IMR-90 (cell line): Measurements from ENCODE around the gene SMAD7. TPM values are rescaled to one million over a fixed set of nuclear protein-coding genes. Genes with fewer than 3 reads are reported as not detected.

Experiments
- ATAC-seq: fragments of 200-7000 bp; cut with Tn5 transposase; 2 replicates; pipeline ENCODE4 v1.9.1; 2020; ENCODE audit warnings: low read depth, mild to moderate bottlenecking, moderate library complexity
- BruUV-seq: library from RNA; stranded (reverse); fragments of 400-500 nt; replicated peaks from 2 replicates; lab custom pipeline; 2021; lab: Mats Ljungman, UMichigan
- CTCF ChIA-PET: fragments of 300-600 bp; formaldehyde crosslinking; extraction: SDS; loops from one replicate; lab custom pipeline; 2021; ENCODE audit warnings: antibody characterized with exemption; lab: Yijun Ruan, JAX
- POLR2A ChIA-PET: fragments of 300-600 bp; sonication (Branson Sonifier 250); formaldehyde crosslinking; loops from one replicate; lab custom pipeline; 2022; ENCODE audit warnings: antibody characterized with exemption; ENCODE audit not compliant: unreplicated experiment; lab: Charles Lee
- DNase-seq: peaks from one replicate; pipeline ENCODE4 v3.0.0; 2013
- H2AFZ ChIP-seq: replicated peaks from 2 replicates; pipeline ENCODE3; 2013; ENCODE audit warnings: low read length, mild to moderate bottlenecking; ENCODE audit not compliant: poor library complexity
- H2AK5ac ChIP-seq: 2 replicates; pipeline ENCODE4 v1.6.1; 2013; ENCODE audit warnings: low read depth, low read length, inconsistent platforms
- H2AK9ac ChIP-seq: replicated peaks from 2 replicates; pipeline ENCODE3; 2013; ENCODE audit warnings: mild to moderate bottlenecking, low read depth, low read length, moderate library complexity; ENCODE audit not compliant: poor library complexity
- H2BK120ac ChIP-seq: 2 replicates; pipeline ENCODE4 v1.6.1; 2013; ENCODE audit warnings: low read depth, low read length, inconsistent platforms
- H2BK15ac ChIP-seq: 3 replicates; pipeline ENCODE4 v1.6.1; 2013; ENCODE audit warnings: low read depth, low read length, inconsistent platforms
- H2BK20ac ChIP-seq: 2 replicates; pipeline ENCODE4 v1.6.1; 2013; ENCODE audit warnings: low read depth, mild to moderate bottlenecking, inconsistent platforms, low read length, moderate library complexity
- H2BK5ac ChIP-seq: 2 replicates; pipeline ENCODE4 v1.6.1; 2013; ENCODE audit warnings: mild to moderate bottlenecking, low read depth, low read length, inconsistent platforms; ENCODE audit not compliant: poor library complexity, severe bottlenecking
- H3K14ac ChIP-seq: replicated peaks from 2 replicates; pipeline ENCODE4 v1.6.1; 2013; ENCODE audit warnings: low read depth, low read length, inconsistent platforms
- H3K18ac ChIP-seq: 2 replicates; pipeline ENCODE4 v1.6.1; 2013; ENCODE audit warnings: low read depth, low read length, control low read depth
- H3K23ac ChIP-seq: 2 replicates; pipeline ENCODE4 v1.6.1; 2013; ENCODE audit warnings: low read depth, low read length, inconsistent platforms
- H3K27ac ChIP-seq: 2 replicates; pipeline ENCODE4 v1.5.1; 2013; ENCODE audit warnings: mild to moderate bottlenecking, control low read depth, low read length; ENCODE audit not compliant: insufficient read depth
- H3K27me3 ChIP-seq: 2 replicates; pipeline ENCODE4 v1.6.1; 2013; ENCODE audit warnings: low read length; ENCODE audit not compliant: control insufficient read depth, insufficient read depth
- H3K36me3 ChIP-seq: 2 replicates; pipeline ENCODE4 v1.6.1; 2013; ENCODE audit warnings: low read length, mixed read lengths; ENCODE audit not compliant: control insufficient read depth, insufficient read depth
- H3K4ac ChIP-seq: 2 replicates; pipeline ENCODE4 v1.6.1; 2013; ENCODE audit warnings: low read depth, low read length, inconsistent platforms
- H3K4me1 ChIP-seq: 2 replicates; pipeline ENCODE4 v1.6.1; 2013; ENCODE audit warnings: low read length, mixed read lengths; ENCODE audit not compliant: control insufficient read depth, insufficient read depth
- H3K4me2 ChIP-seq: 2 replicates; pipeline ENCODE4 v1.6.1; 2013; ENCODE audit warnings: low read depth, mild to moderate bottlenecking, control low read depth, low read length, moderate library complexity
- H3K4me3 ChIP-seq: 2 replicates; pipeline ENCODE4 v1.5.1; 2013; ENCODE audit warnings: low read depth, mild to moderate bottlenecking, control low read depth, low read length, moderate library complexity; ENCODE audit not compliant: insufficient read depth
- H3K56ac ChIP-seq: 2 replicates; pipeline ENCODE4 v1.6.1; 2013; ENCODE audit warnings: low read length, inconsistent platforms; ENCODE audit not compliant: insufficient read depth; ENCODE audit errors: extremely low read depth
- H3K79me1 ChIP-seq, 2 experiments: 2 replicates each; pipeline ENCODE4 v1.6.1; 2013; ENCODE audit warnings: low read length in 2 of 2, inconsistent platforms in 1 of 2, low read depth in 1 of 2
- H3K9ac ChIP-seq: 2 replicates; pipeline ENCODE4 v1.6.1; 2013; ENCODE audit warnings: low read depth, low read length, control low read depth
- H3K9me1 ChIP-seq: 2 replicates; pipeline ENCODE4 v1.6.1; 2013; ENCODE audit warnings: low read length, inconsistent platforms; ENCODE audit not compliant: insufficient read depth
- H3K9me3 ChIP-seq: 2 replicates; pipeline ENCODE4 v1.6.1; 2013; ENCODE audit warnings: low read length; ENCODE audit not compliant: control insufficient read depth, insufficient read depth
- H4K20me1 ChIP-seq: 2 replicates; pipeline ENCODE4 v1.6.1; 2013; ENCODE audit warnings: low read length, inconsistent platforms; ENCODE audit not compliant: insufficient read depth
- H4K5ac ChIP-seq: 2 replicates; pipeline ENCODE4 v1.6.1; 2013; ENCODE audit warnings: mild to moderate bottlenecking, low read depth, low read length, control low read depth
- H4K8ac ChIP-seq, 2 experiments: 2 replicates each; pipeline ENCODE4 v1.6.1; 2013; ENCODE audit warnings: low read depth in 2 of 2, low read length in 2 of 2, control low read depth in 1 of 2, inconsistent platforms in 1 of 2
- H4K91ac ChIP-seq: 2 replicates; pipeline ENCODE4 v1.6.1; 2013; ENCODE audit warnings: low read depth, low read length, inconsistent platforms; ENCODE audit not compliant: insufficient read depth
- BHLHE40 ChIP-seq: fragments of 150-350 bp; IDR thresholded peaks from 2 replicates; pipeline ENCODE4 v1.6.1; 2016; ENCODE audit warnings: mild to moderate bottlenecking, low read depth, low read length
- CEBPB ChIP-seq: IDR thresholded peaks from 2 replicates; pipeline ENCODE4 v1.6.1; 2012; ENCODE audit warnings: low read depth, low read length, improper control_type of control experiment
- CHD1 ChIP-seq: IDR thresholded peaks from 2 replicates; pipeline ENCODE4 v1.6.1; 2012; ENCODE audit warnings: low read depth, low read length, improper control_type of control experiment
- CTCF ChIP-seq: conservative IDR thresholded peaks from 2 replicates; pipeline ENCODE4 v1.5.1; 2012; ENCODE audit warnings: mild to moderate bottlenecking, low read depth, low read length, improper control_type of control experiment
- ELK1 ChIP-seq: fragments of 150-350 bp; IDR thresholded peaks from 2 replicates; pipeline ENCODE4 v1.6.1; 2016; ENCODE audit warnings: low read depth, mild to moderate bottlenecking, low read length, moderate library complexity, borderline replicate concordance
- FOS ChIP-seq: fragments of 150-350 bp; IDR thresholded peaks from 2 replicates; pipeline ENCODE4 v1.6.1; 2016; ENCODE audit warnings: low read depth, low read length
- MAFK ChIP-seq: IDR thresholded peaks from 2 replicates; pipeline ENCODE4 v1.6.1; 2012; ENCODE audit warnings: low read depth, low read length, improper control_type of control experiment
- MAZ ChIP-seq: IDR thresholded peaks from 2 replicates; pipeline ENCODE4 v1.6.1; 2012; ENCODE audit warnings: low read depth, mild to moderate bottlenecking, low read length, improper control_type of control experiment, moderate library complexity, borderline replicate concordance
- RAD21 ChIP-seq: IDR thresholded peaks from 2 replicates; pipeline ENCODE4 v1.6.1; 2012; ENCODE audit warnings: low read length, improper control_type of control experiment
- RFX5 ChIP-seq: IDR thresholded peaks from 2 replicates; pipeline ENCODE4 v1.8.0; 2012; ENCODE audit warnings: low read depth, mild to moderate bottlenecking, low read length, moderate library complexity
- SMC3 ChIP-seq: fragments of 150-350 bp; IDR thresholded peaks from 2 replicates; pipeline ENCODE4 v1.6.1; 2016; ENCODE audit warnings: low read depth, mild to moderate bottlenecking, antibody characterized with exemption, low read length, moderate library complexity
- WGBS, 2 experiments: methylation state at CpG; one replicate each; pipeline versions ENCODE4 v1.1.5 to v1.1.7; 2013; ENCODE audit warnings: missing lambda C conversion rate in 2 of 2; ENCODE audit not compliant: insufficient read length in 1 of 2; ENCODE audit errors: extremely low coverage in 2 of 2; 5-methylcytosine and 5-hydroxymethylcytosine counted together
- dilution Hi-C: fragments of 300-500 bp; cut with HindIII; formaldehyde crosslinking; loops from one replicate; pipeline ENCODE4 v1.14.3; 2018; ENCODE audit warnings: low sequenced_read_pairs; ENCODE audit not compliant: unreplicated experiment
- in situ Hi-C: fragments of 300-500 bp; cut with MboI; formaldehyde crosslinking; loops from 3 replicates; pipeline ENCODE4 v1.14.3; 2019; ENCODE audit warnings: low sequenced_read_pairs, inconsistent platforms, mixed read lengths
- intact Hi-C: fragments of 100-400 bp; cut with micrococcal nuclease; formaldehyde crosslinking; loops from 2 replicates; pipeline ENCODE4 v1.10.0; 2022
- polyA plus RNA-seq, 3 experiments: library from polyadenylated mRNA; depleted of rRNA; stranded (reverse); fragments of >200 nt; gene quantifications; 2 replicates each; pipeline ENCODE4 v1.2.3, GENCODE V29; 2012; ENCODE audit warnings: low replicate concordance in 1 of 3
- total RNA-seq: library from RNA; depleted of rRNA; stranded (reverse); fragments of >200 nt; gene quantifications from 2 replicates; pipeline ENCODE4 v1.2.3, GENCODE V29; 2012

The SMAD7 gene
- total and polyA plus RNA-seq, 2 of the 4 experiments (the other 2 are of a cell fraction): 15.8 to 17.6 TPM

- in situ Hi-C loops: no loop called here
Measured at GRCh38 chr18:48894799-48895346, 55.9 kb downstream of the SMAD7 start.

More at GRCh38 chr18:48894799-48895346, 55.9 kb downstream of the SMAD7 start:
- H2BK20ac ChIP-seq: no peak overlapping the region
- peaks cover 5% of the 10 kb centered on the region; the same call in 1 of the 2 replicates for H3K4me1 ChIP-seq
- H3K9ac ChIP-seq: no peak overlapping the region
- no peak overlapping the region for H3K18ac ChIP-seq
- dilution Hi-C loops: no loop called here
- no peak overlapping the region for H2AFZ ChIP-seq
- no peak for TF ChIP-seq RFX5
- no peak for TF ChIP-seq RAD21
- no peak for TF ChIP-seq BHLHE40
- no peak for TF ChIP-seq CEBPB
- TF ChIP-seq SMC3: no peak
- no peak for TF ChIP-seq FOS
- TF ChIP-seq MAFK: no peak
- TF ChIP-seq ELK1: no peak
- TF ChIP-seq CHD1: no peak
- no peak for TF ChIP-seq MAZ
- no peak for TF ChIP-seq CTCF
- 67% methylated on average over 3 of the region's 5 CpGs; no CpG with 5 or more reads in 1 of the 2 experiments for WGBS, 2 experiments
- H3K23ac ChIP-seq: no peak overlapping the region
- no peak overlapping the region for H3K14ac ChIP-seq
- no peak overlapping the region for H4K91ac ChIP-seq
- no peak for ATAC-seq
- no peak overlapping the region for H2BK5ac ChIP-seq
- no peak overlapping the region for H3K4me3 ChIP-seq
- no peaks in the 10 kb centered on the region for H3K9me3 ChIP-seq
- H3K36me3 ChIP-seq: no peaks in the 10 kb centered on the region
- H3K9me1 ChIP-seq: no peaks in the 10 kb centered on the region; the same call in 1 of the 2 replicates
- no peak overlapping the region; a peak in 1 of 4 replicates for H4K8ac ChIP-seq
- H4K5ac ChIP-seq: no peak overlapping the region
- H3K27me3 ChIP-seq: no peaks in the 10 kb centered on the region
- no peaks in the 10 kb centered on the region for H4K20me1 ChIP-seq
- no peak overlapping the region for H3K56ac ChIP-seq
- no peaks in the 10 kb centered on the region for H3K79me1 ChIP-seq
- DNase-seq: no peak
- no peak overlapping the region for H3K27ac ChIP-seq
- ChIA-PET CTCF (no interaction called here), POLR2A (no interaction called here)
- H2AK9ac ChIP-seq: no peak overlapping the region
- BruUV-seq: no TSS peak
- no peak overlapping the region; the same call in 1 of the 2 replicates for H3K4ac ChIP-seq
- peak overlapping the region; percentile 64; the same call in 1 of the 2 replicates for H2AK5ac ChIP-seq
- no peak overlapping the region for H2BK15ac ChIP-seq
- intact Hi-C loops: no loop called here
- no peak overlapping the region for H3K4me2 ChIP-seq
- no peak overlapping the region for H2BK120ac ChIP-seq
